GF-D8 (cell line): ENCODE results near the gene SMARCB1.

ENCODE experiments used
- DNase-seq: peaks from one replicate; lab custom pipeline; 2025; lab: John Stamatoyannopoulos, UW

The SMARCB1 gene

GRCh38 chr22:23786752-23787599 is at the start of gene SMARCB1:
SMARCB1 (plus strand) TSS chr22:23786966; CDS start chr22:23787170, 204 bp downstream.
- peak; percentile 60 for DNase-seq

- no peak for DNase-seq
Measured at GRCh38 chr22:23737696-23738095, 49.1 kb upstream of the SMARCB1 start.

- DNase-seq = no peak
Measured at GRCh38 chr22:23742505-23743264, 44.1 kb upstream of the SMARCB1 start.

- no peak for DNase-seq
Measured at GRCh38 chr22:23743303-23743705, 43.5 kb upstream of the SMARCB1 start.

GRCh38 chr22:23744001-23744400 is 42.8 kb upstream of the SMARCB1 start:
- DNase-seq = no peak

- no peak for DNase-seq
Measured at GRCh38 chr22:23744485-23744884, 42.3 kb upstream of the SMARCB1 start.

GRCh38 chr22:23745791-23746190 is 41.0 kb upstream of the SMARCB1 start:
- no peak for DNase-seq

- DNase-seq = no peak
Measured at GRCh38 chr22:23749841-23750301, 36.9 kb upstream of the SMARCB1 start.

- DNase-seq = no peak
Measured at GRCh38 chr22:23750367-23750713, 36.4 kb upstream of the SMARCB1 start.

GRCh38 chr22:23750714-23751440 is 35.9 kb upstream of the SMARCB1 start, which contains the start of gene ZNF70:
ZNF70 (minus strand) TSS chr22:23751112; CDS start chr22:23745140, 5,972 bp downstream.
- peak; percentile 56 for DNase-seq

- DNase-seq = no peak
Measured at GRCh38 chr22:23751441-23751996, 35.2 kb upstream of the SMARCB1 start.

- DNase-seq = peak; percentile 35
Measured at GRCh38 chr22:23752090-23752691, 34.6 kb upstream of the SMARCB1 start.

- no peak for DNase-seq
Measured at GRCh38 chr22:23752750-23753149, 34.0 kb upstream of the SMARCB1 start.

- no peak for DNase-seq
Measured at GRCh38 chr22:23753385-23753784, 33.4 kb upstream of the SMARCB1 start.

GRCh38 chr22:23754220-23754919 is 32.4 kb upstream of the SMARCB1 start, which contains the start of gene VPREB3:
VPREB3 (minus strand) TSS chr22:23754425; CDS start chr22:23754363, 62 bp downstream.
- DNase-seq = no peak

- DNase-seq = no peak
Measured at GRCh38 chr22:23754980-23755636, 31.7 kb upstream of the SMARCB1 start.

- DNase-seq = no peak
Measured at GRCh38 chr22:23755711-23756110, 31.1 kb upstream of the SMARCB1 start.

- DNase-seq = no peak
Measured at GRCh38 chr22:23756891-23757290, 29.9 kb upstream of the SMARCB1 start.

- DNase-seq = no peak
Measured at GRCh38 chr22:23759566-23759965, 27.2 kb upstream of the SMARCB1 start.

- DNase-seq = no peak
Measured at GRCh38 chr22:23760056-23760455, 26.7 kb upstream of the SMARCB1 start.
